Measurements from ENCODE around the gene AFF3. TPM values are rescaled to one million over a fixed set of nuclear protein-coding genes. Genes with fewer than 3 reads are reported as not detected.

The AFF3 gene
- total and polyA plus RNA-seq, 2 of the 13 experiments (the other 11 are each of a cell fraction or from before 2014, with no cell fraction given) = not detected

DNA sequence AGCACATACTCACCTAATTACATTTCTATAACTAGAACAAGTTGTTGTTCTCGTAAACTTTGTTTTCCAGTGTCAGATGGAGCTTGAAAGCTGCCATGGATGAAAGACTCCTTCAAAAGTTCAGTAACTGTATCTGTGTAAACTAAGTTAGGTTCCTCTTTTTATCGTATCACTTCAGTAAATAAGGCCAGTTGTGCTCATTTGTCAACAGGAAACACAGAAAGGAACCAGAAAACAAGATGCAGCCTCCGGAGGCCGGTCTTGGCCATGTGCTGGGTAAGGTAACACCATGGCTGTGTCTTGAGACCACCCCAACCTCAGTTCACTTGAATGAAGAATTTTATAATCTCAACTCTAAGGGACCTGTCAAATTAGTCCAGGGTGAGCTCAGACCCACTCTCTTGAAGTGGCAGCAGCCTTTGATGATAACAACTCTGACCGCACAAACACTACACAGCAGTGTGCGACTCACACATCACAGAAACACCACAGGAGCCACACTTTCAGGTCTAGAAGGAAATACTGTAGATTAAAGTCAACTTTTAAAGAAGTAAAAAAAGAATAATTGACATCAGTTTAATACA is 213.8 kb downstream of the AFF3 start:
- WGBS (ENCODE audit: low lambda C conversion rate) = 53% methylated on average over 6 of the region's 6 CpGs
- H4K20me1 ChIP-seq (ENCODE audit: insufficient read depth, low read length) = no peaks in the 10 kb centered on the region
- BruUV-seq (replicated peaks) = no TSS peak
- H3K79me2 ChIP-seq (ENCODE audit: insufficient read depth, low read length) = no peaks in the 10 kb centered on the region
- H3K36me3 ChIP-seq (replicated peaks in 1 of 2; ENCODE audit: control insufficient read depth in 1 of 2, insufficient read depth in 2 of 2, low read length in 2 of 2) = no peaks in the 10 kb centered on the region
- H3K27me3 ChIP-seq (ENCODE audit: control insufficient read depth in 1 of 2, insufficient read depth in 2 of 2, low read length in 2 of 2) = no peaks in the 10 kb centered on the region
- no peak overlapping the region for H3K4me3 ChIP-seq (replicated peaks in 1 of 3; ENCODE audit: insufficient read depth in 1 of 3, low read depth in 2 of 3, low read length in 3 of 3)
- ChIA-PET CTCF (ENCODE audit: low intra/inter-chr PET ratio, low total read pairs) (no interaction called here), POLR2A (no interaction called here)
- no peak overlapping the region for H3K9ac ChIP-seq (ENCODE audit: insufficient read depth, low read depth, low read length)
- no peaks in the 10 kb centered on the region for H3K4me1 ChIP-seq (ENCODE audit: insufficient read depth, low read length)
- ATAC-seq (no peak), DNase-seq (ENCODE audit: low spot score) (no peak), FAIRE-seq (no peak)
- in situ Hi-C loops (cut with HindIII; ENCODE audit: extremely low pct_ligation_motif_present, low pct_unique_long_range_greater_than_20kb) = no loop called here
- no peak overlapping the region for H3K27ac ChIP-seq (ENCODE audit: extremely low read length, insufficient read depth, low read length)
- no peak for TF ChIP-seq NFKBIZ (CRISPR knock-in tag; IDR thresholded peaks at IDR 0.05)
- TF ChIP-seq, protein P1, sequence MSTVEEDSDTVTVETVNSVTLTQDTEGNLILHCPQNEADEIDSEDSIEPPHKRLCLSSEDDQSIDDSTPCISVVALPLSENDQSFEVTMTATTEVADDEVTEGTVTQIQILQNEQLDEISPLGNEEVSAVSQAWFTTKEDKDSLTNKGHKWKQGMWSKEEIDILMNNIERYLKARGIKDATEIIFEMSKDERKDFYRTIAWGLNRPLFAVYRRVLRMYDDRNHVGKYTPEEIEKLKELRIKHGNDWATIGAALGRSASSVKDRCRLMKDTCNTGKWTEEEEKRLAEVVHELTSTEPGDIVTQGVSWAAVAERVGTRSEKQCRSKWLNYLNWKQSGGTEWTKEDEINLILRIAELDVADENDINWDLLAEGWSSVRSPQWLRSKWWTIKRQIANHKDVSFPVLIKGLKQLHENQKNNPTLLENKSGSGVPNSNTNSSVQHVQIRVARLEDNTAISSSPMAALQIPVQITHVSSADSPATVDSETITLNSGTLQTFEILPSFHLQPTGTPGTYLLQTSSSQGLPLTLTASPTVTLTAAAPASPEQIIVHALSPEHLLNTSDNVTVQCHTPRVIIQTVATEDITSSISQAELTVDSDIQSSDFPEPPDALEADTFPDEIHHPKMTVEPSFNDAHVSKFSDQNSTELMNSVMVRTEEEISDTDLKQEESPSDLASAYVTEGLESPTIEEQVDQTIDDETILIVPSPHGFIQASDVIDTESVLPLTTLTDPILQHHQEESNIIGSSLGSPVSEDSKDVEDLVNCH (CRISPR knock-in tag; IDR thresholded peaks at IDR 0.05) = no peak
- TF ChIP-seq RFXAP (CRISPR knock-in tag; IDR thresholded peaks at IDR 0.05; ENCODE audit: borderline replicate concordance) = no peak
- no peak for TF ChIP-seq TBX2 (CRISPR knock-in tag; IDR thresholded peaks at IDR 0.05; ENCODE audit: borderline replicate concordance)
- TF ChIP-seq, protein P2, sequence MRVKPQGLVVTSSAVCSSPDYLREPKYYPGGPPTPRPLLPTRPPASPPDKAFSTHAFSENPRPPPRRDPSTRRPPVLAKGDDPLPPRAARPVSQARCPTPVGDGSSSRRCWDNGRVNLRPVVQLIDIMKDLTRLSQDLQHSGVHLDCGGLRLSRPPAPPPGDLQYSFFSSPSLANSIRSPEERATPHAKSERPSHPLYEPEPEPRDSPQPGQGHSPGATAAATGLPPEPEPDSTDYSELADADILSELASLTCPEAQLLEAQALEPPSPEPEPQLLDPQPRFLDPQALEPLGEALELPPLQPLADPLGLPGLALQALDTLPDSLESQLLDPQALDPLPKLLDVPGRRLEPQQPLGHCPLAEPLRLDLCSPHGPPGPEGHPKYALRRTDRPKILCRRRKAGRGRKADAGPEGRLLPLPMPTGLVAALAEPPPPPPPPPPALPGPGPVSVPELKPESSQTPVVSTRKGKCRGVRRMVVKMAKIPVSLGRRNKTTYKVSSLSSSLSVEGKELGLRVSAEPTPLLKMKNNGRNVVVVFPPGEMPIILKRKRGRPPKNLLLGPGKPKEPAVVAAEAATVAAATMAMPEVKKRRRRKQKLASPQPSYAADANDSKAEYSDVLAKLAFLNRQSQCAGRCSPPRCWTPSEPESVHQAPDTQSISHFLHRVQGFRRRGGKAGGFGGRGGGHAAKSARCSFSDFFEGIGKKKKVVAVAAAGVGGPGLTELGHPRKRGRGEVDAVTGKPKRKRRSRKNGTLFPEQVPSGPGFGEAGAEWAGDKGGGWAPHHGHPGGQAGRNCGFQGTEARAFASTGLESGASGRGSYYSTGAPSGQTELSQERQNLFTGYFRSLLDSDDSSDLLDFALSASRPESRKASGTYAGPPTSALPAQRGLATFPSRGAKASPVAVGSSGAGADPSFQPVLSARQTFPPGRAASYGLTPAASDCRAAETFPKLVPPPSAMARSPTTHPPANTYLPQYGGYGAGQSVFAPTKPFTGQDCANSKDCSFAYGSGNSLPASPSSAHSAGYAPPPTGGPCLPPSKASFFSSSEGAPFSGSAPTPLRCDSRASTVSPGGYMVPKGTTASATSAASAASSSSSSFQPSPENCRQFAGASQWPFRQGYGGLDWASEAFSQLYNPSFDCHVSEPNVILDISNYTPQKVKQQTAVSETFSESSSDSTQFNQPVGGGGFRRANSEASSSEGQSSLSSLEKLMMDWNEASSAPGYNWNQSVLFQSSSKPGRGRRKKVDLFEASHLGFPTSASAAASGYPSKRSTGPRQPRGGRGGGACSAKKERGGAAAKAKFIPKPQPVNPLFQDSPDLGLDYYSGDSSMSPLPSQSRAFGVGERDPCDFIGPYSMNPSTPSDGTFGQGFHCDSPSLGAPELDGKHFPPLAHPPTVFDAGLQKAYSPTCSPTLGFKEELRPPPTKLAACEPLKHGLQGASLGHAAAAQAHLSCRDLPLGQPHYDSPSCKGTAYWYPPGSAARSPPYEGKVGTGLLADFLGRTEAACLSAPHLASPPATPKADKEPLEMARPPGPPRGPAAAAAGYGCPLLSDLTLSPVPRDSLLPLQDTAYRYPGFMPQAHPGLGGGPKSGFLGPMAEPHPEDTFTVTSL (CRISPR knock-in tag; IDR thresholded peaks at IDR 0.05; ENCODE audit: borderline replicate concordance) = no peak
- TF ChIP-seq U2AF1 (optimal IDR thresholded peaks at IDR 0.05; ENCODE audit: low read depth, low read length) = no peak
- no peak for TF ChIP-seq HNRNPK (IDR thresholded peaks at IDR 0.05; ENCODE audit: low read depth, low read length, poor library complexity, severe bottlenecking)
- no peak for TF ChIP-seq ZNF652 (CRISPR knock-in tag; IDR thresholded peaks at IDR 0.05; ENCODE audit: borderline replicate concordance, low read depth)
- TF ChIP-seq ZNF44 (CRISPR knock-in tag; IDR thresholded peaks at IDR 0.05) = no peak
- no peak for TF ChIP-seq ZNF224 (CRISPR knock-in tag; IDR thresholded peaks at IDR 0.05)
- TF ChIP-seq, protein P3, sequence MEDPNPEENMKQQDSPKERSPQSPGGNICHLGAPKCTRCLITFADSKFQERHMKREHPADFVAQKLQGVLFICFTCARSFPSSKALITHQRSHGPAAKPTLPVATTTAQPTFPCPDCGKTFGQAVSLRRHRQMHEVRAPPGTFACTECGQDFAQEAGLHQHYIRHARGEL (CRISPR knock-in tag; IDR thresholded peaks at IDR 0.05) = no peak
- H3K4me2 ChIP-seq (ENCODE audit: low read depth, low read length) = no peak overlapping the region
- intact Hi-C loops (cut with micrococcal nuclease; ENCODE audit: unreplicated experiment) = no loop called here
- H3K9me3 ChIP-seq (ENCODE audit: low read length) = no peaks in the 10 kb centered on the region
- H2AFZ ChIP-seq (ENCODE audit: low read length) = no peak overlapping the region

All from HepG2 (cell line).